OCI-LY3 (cell line): ENCODE results near the gene NPFFR1.
"Not testable (repeated sequence)": the region's sequence is repeated elsewhere in the genome, so short reads cannot be mapped to it uniquely, and the experiment has no call there.

Experiments
- EZH2phosphoT487 ChIP-seq: fragments of 200-600 bp; shearing (Covaris generic); IDR thresholded peaks from 2 replicates; pipeline ENCODE4 v1.6.1; 2018; ENCODE audit warnings: antibody characterized with exemption, mixed run types, low read depth
- TF ChIP-seq, protein P1 (sequence below): fragments of 200-600, 300-600 bp; sonication (generic); IDR thresholded peaks from 2 replicates; pipeline ENCODE4 v1.5.1; 2014; ENCODE audit warnings: antibody characterized with exemption, low read length, low read depth

DNA sequence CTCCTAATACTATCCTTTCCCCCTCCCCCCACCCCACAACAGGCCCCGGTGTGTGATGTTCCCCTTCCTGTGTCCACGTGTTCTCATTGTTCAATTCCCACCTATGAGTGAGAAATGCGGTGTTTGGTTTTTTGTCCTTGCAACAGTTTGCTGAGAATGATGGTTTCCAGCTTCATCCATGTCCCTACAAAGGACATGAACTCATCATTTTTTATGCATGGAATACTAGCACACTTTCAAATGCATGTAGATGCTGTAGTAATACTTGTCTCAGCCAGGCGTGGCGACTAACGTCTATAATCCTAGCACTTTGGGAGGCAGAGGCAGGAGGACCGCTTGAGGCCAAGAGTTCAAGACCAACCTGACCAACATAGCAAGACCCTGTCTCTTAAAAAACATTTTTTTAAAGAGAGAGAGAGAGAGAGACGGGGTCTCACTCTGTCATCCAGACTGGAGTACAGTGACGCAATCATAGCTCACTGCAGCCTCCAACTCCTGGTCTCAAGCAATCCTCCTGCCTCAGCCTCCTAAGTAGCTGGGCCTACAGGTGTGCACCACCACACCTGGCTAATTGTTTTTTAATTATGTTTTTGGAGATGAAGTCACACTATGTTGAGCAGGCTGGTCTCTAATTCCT lies 60.9 kb downstream of the NPFFR1 start:
- TF ChIP-seq, protein P1, sequence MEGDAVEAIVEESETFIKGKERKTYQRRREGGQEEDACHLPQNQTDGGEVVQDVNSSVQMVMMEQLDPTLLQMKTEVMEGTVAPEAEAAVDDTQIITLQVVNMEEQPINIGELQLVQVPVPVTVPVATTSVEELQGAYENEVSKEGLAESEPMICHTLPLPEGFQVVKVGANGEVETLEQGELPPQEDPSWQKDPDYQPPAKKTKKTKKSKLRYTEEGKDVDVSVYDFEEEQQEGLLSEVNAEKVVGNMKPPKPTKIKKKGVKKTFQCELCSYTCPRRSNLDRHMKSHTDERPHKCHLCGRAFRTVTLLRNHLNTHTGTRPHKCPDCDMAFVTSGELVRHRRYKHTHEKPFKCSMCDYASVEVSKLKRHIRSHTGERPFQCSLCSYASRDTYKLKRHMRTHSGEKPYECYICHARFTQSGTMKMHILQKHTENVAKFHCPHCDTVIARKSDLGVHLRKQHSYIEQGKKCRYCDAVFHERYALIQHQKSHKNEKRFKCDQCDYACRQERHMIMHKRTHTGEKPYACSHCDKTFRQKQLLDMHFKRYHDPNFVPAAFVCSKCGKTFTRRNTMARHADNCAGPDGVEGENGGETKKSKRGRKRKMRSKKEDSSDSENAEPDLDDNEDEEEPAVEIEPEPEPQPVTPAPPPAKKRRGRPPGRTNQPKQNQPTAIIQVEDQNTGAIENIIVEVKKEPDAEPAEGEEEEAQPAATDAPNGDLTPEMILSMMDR, result not testable (repeated sequence)
- TF ChIP-seq EZH2phosphoT487, result not testable (repeated sequence)
